ENCODE measurements around the gene ADGRG2. TPM values are rescaled to one million over a fixed set of nuclear protein-coding genes. Genes with fewer than 3 reads are reported as not detected.

ADGRG2 gene
- total and polyA plus RNA-seq, 12 donors: 0.24 to 1.7 (median 0.46) TPM

- no peaks in the 10 kb centered on the region for H3K27me3 ChIP-seq
- H3K27ac ChIP-seq: no peak overlapping the region
- H3K4me1 ChIP-seq (replicated peaks in 1 of 2): no peaks in the 10 kb centered on the region
- no peak for TF ChIP-seq CTCF (IDR thresholded peaks at IDR 0.05)
- no peak for TF ChIP-seq POLR2A (IDR thresholded peaks at IDR 0.05)
- no peaks in the 10 kb centered on the region for H3K9me3 ChIP-seq (replicated peaks in 1 of 3)
- DNase-seq: no peak
- intact Hi-C loops (cut with DNase I): no loop called here
- WGBS, 4 donors: 91 to 98% (median 96%) methylated on average over 4 of the region's 4 CpGs
- no peak overlapping the region for H3K4me3 ChIP-seq
- H3K36me3 ChIP-seq (replicated peaks in 1 of 2): no peaks in the 10 kb centered on the region
Observed at GRCh38 chrX:19007868-19008267, 114.4 kb downstream of the ADGRG2 start.

GRCh38 chrX:19007011-19007410 is 115.3 kb downstream of the ADGRG2 start:
- Histone ChIP-seq H3K36me3 (replicated peaks in 1 of 2) (no peaks in the 10 kb centered on the region), H3K4me3 (no peak overlapping the region), H3K27ac (no peak overlapping the region), H3K27me3 (no peaks in the 10 kb centered on the region), H3K4me1 (replicated peaks in 1 of 2) (no peaks in the 10 kb centered on the region), H3K9me3 (replicated peaks in 1 of 3) (no peaks in the 10 kb centered on the region)
- WGBS, 4 donors: 73 to 94% (median 79%) methylated on average over 6 to 7 of the region's 7 CpGs
- intact Hi-C loops (cut with DNase I): no loop called here
- no peak for DNase-seq
- TF ChIP-seq POLR2A (IDR thresholded peaks at IDR 0.05): no peak
- no peak for TF ChIP-seq CTCF (IDR thresholded peaks at IDR 0.05)

- DNase-seq: no peak
- intact Hi-C loops (cut with DNase I): no loop called here
- 60 to 100% (median 83%) methylated on average over 1 to 4 of the region's 4 CpGs for WGBS, 4 donors
- no peaks in the 10 kb centered on the region for H3K27me3 ChIP-seq
- H3K27ac ChIP-seq: no peak overlapping the region
- no peaks in the 10 kb centered on the region for H3K36me3 ChIP-seq (replicated peaks in 1 of 2)
- TF ChIP-seq POLR2A (IDR thresholded peaks at IDR 0.05): no peak
- TF ChIP-seq CTCF (IDR thresholded peaks at IDR 0.05): no peak
- H3K4me3 ChIP-seq: no peak overlapping the region
- H3K9me3 ChIP-seq (replicated peaks in 1 of 3): no peaks in the 10 kb centered on the region
- H3K4me1 ChIP-seq (replicated peaks in 1 of 2): no peaks in the 10 kb centered on the region
Observed at GRCh38 chrX:19005909-19006308, 116.4 kb downstream of the ADGRG2 start.

GRCh38 chrX:19003756-19004155 is 118.5 kb downstream of the ADGRG2 start:
- WGBS, 4 donors: 79 to 92% (median 86%) methylated on average over 5 of the region's 5 CpGs
- no peak for DNase-seq
- no peak overlapping the region for H3K27ac ChIP-seq
- intact Hi-C loops (cut with DNase I): no loop called here
- no peak overlapping the region for H3K4me3 ChIP-seq
- H3K27me3 ChIP-seq: no peaks in the 10 kb centered on the region
- H3K4me1 ChIP-seq (replicated peaks in 1 of 2): no peaks in the 10 kb centered on the region
- no peak for TF ChIP-seq CTCF (IDR thresholded peaks at IDR 0.05)
- no peak for TF ChIP-seq POLR2A (IDR thresholded peaks at IDR 0.05)
- H3K9me3 ChIP-seq (replicated peaks in 1 of 3): no peaks in the 10 kb centered on the region
- H3K36me3 ChIP-seq (replicated peaks in 1 of 2): no peaks in the 10 kb centered on the region

Measured in adrenal gland (tissue), 12 donors.